GM21619 (cell line): Measurements from ENCODE around the gene PPP2CA.
"Not testable (repeated sequence)": the region's sequence is repeated elsewhere in the genome, so short reads cannot be mapped to it uniquely, and the experiment has no call there.

Source experiments
- ATAC-seq: cut with Tn5 transposase; IDR thresholded peaks from one replicate; pipeline ENCODE4 v1.9.1; 2021; ENCODE audit not compliant: unreplicated experiment

Gene PPP2CA

GRCh38 chr5:134203630-134204029, 22.2 kb downstream of the PPP2CA start:
- no peak for ATAC-seq

DNA sequence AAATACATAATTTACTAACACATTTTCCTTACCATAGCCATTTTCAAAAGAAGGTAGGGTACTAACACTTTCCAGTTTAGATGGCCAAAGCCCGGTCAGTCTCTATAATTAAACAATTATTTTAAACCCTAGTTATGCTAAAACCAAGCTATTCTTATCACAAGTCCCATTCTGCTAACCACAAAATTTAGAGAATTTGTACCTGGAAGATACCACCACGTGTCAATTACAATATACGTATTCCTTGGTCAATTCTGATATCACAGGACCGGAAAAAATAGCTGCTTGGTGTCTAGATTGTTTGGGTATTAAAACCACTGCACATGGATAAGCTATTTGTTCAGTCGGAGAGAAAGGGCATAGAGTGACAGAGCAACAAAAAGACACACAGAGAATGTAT, 30.2 kb downstream of the PPP2CA start:
- ATAC-seq, result no peak

DNA sequence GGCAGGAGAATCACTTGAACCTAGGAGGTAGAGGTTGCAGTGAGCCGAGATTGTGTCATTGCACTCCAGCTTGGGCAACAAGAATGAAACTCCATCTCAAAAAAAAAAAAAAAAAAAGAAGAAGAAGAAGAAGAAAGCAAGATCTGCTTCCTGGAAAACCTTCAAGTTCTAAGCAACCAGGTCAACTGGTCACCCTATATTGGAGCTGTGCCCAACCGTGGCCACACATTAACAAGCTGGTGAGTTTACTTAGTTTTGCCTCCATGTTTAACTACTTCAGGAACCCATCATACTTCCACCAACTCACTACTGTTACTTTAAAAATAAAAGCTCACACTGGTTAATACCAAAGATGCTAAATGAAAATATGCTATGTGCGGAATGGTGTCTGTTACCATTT, 36.8 kb downstream of the PPP2CA start:
- no peak for ATAC-seq

- no peak for ATAC-seq
Measured at GRCh38 chr5:134188092-134188491, 37.8 kb downstream of the PPP2CA start.

- peak; percentile 69 for ATAC-seq
Measured at GRCh38 chr5:134184155-134185135, 41.4 kb downstream of the PPP2CA start.

GRCh38 chr5:134183481-134183880, 42.4 kb downstream of the PPP2CA start:
- no peak for ATAC-seq

- no peak for ATAC-seq
Measured at GRCh38 chr5:134178096-134178419, 47.8 kb downstream of the PPP2CA start.

DNA sequence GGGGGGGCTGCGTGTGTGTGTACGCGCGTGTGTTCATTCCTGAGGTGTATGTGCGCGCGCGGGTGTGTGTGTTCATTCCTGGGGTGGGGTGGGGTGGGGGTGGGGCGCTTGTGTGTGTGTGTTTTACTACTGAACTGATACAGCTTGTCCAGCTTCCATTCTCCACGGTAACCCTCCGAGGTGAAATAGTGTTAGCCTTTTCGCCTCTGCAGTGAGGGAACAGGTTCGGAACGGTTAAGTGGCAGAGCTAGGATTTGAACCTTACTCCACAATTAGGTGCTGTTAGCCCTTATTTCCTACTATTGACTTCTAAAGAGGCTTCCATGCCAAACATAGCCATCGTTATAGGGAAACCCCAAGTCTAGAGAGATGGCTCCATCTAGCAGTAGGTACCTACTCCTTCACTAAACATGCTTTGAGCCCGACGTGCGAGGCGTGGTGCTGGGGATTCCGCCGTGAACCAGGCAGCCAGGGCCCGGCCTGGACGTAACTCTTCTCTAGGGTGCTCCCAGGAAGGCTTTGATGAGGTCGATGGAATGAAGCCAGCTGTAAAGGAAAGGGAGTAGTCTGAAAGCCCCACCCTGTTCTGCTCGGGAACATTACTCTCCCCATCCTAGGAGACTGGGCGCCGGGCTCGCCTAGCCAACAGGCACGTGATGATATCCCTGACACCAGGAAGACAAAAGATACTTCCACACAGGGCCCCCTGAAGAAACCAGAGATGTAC, 48.3 kb downstream of the PPP2CA start:
- ATAC-seq, result no peak

GRCh38 chr5:134176511-134177368, 49.1 kb downstream of the PPP2CA start, which contains the start of gene SKP1:
Gene SKP1 (minus strand): TSS chr5:134176950. CDS start chr5:134174022, 2,928 bp downstream.
- ATAC-seq, result peak; percentile 69

DNA sequence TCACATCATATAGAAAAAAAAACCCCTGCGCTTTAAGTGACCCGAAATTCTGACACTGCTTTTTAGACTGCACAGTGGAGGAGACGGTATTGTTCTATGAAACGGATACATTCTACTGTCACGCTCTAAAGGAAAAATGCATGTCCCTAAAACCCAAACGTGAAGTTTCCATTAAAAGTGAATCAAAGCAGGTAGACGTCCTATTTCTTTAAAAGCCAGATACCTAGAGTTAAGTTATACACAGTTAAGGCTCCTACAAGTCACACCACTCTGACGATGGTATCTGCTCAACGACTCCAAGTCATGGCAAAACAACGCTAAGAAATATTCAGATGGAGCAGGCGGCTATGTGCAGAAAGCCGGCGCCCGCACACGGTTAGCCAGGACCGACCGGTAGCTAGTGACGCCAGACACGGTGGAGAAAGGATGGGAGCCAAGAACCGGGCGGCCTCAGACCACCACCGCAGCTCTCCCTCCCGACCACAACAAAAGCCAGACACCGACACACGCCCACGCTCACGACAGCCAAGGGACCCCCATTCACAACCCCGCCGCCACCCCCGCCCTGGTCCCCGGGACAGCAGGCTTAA, 49.9 kb downstream of the PPP2CA start:
- ATAC-seq, result peak; percentile 11

DNA sequence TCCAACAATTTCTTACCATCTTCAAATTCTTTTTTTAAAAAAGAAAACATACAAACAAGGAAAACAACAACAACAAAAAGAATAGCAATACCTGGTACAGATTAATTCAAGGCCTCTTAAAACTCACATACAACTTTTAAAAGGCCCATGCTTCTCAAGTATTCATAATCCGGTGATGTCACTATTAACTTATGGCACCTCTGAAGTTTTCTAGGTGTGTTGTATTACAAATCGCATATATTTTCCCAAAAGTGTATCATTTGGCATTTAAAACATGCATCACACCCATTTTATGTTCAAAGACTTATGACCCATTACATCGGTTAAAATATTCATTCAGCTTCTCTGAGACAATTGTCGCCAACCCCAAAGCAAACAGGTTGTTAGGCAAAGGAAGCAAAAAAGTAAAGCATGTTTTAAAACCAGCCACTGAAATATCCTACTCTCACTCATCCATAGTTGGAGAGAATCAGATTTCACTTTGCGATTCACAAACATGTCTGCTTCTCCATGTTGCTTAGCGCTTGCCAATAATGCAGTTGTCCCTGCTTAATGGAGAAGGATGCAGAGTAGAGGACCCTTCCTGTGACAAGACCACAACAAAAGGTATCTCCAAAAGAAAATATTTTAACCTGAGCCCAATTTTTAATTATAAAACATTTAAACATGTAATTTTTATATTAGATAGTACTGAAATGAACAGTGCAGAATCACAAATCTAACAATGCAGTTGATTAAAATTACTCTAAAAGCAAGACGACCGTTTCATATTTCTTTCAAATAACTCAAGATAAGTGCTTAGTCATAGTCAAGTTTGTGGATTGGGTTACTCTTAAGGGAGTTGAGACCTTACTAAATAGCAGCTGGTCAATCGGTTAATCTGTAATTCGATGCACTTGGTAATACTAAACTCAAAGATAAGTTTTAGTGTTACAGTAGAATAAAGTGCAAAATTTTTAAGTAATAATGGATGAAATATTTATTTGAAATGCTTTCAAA, 50.7 kb downstream of the PPP2CA start:
- ATAC-seq, result no peak

- no peak for ATAC-seq
Measured at GRCh38 chr5:134171972-134172371, 53.9 kb downstream of the PPP2CA start.

GRCh38 chr5:134162592-134162991, 63.3 kb downstream of the PPP2CA start:
- no peak for ATAC-seq

DNA sequence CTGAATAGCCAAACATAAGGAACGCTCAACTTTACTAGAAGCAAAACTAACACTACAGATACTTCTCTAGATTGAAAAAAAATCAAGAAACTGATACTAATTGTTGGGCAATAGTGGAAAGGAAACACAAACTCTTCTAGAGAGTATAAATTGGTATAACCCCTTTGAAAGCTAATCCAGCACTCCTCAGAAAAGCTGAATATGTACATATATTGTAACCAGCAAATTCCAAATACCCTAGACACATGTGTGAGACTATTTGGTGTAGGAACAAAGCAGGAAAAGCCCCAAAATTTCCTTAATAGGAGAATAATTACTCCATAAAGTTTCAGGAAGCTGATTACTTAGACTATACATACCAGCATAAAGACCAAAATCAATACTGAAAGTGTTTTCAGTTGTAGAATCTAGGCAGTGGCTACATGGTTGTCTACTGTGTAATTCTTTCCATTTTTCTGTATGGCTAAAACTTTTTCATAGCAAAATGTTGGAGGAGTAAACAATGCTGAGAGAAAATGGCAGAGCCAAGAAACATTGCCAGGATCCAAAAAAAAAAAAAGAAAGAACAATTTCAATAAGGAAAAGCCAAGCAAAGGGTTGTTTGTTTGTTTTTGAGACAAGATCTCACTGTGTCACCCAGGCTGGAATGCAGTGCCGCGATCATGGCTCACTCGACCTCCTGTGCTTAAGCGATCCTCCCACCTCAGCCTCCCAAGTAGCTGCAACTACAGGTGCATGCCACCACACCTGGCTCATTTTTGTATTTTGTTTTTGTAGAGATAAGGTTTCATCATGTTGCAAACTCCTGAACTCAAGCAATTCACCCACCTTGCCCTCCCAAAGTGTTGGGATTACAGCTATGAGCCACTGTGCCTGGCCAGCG, 64.1 kb downstream of the PPP2CA start:
- ATAC-seq, result no peak

DNA sequence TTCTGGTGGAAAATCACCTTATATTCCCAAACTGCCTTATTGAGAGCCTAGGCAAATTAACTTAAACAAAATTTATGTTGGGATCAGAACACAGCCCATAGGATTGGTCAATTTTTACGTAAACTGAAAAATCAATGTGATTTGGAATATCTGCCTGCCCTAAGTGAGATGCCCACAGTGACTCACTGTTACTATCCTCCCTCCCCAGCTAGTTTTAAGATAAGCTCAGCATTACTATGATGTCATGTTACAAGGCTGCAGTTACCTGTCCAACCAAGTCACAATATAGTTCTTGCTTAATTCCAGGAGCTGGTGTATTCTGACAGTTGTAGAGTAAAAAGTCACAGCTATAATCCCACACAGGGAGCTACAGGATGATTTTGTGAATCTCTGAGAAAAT, 72.2 kb downstream of the PPP2CA start:
- no peak for ATAC-seq

GRCh38 chr5:134153241-134153640, 72.6 kb downstream of the PPP2CA start:
- no peak for ATAC-seq

DNA sequence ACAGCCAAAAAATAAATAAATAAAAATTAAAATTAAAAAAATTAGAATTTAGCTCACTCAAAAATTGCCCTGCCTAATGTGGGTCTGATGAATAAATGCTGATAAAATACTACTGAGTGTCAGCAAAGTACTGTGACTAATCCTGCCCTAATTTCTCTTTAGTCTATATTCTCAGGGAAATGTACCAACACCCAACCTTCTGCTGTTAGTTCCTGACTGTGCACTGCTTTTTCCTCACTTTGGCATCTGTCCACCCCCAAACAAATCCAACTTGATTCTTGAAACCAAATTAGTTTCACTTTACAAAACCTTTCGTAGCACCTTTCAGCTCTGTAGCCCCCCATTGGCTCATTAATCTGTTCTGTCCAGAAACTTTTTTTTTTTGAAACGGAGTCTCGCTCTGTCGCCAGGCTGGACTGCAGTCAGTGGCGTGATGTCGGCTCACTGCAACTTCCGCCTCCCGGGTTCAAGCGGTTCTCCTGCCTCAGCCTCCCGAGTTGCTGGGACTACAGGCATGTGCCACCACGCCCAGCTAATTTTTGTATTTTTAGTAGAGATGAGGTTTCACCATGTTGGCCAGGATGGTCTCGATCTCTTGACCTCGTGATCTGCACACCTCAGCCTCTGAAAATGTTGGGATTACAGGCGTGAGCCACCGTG, 73.6 kb downstream of the PPP2CA start:
- ATAC-seq, result not testable (repeated sequence)

DNA sequence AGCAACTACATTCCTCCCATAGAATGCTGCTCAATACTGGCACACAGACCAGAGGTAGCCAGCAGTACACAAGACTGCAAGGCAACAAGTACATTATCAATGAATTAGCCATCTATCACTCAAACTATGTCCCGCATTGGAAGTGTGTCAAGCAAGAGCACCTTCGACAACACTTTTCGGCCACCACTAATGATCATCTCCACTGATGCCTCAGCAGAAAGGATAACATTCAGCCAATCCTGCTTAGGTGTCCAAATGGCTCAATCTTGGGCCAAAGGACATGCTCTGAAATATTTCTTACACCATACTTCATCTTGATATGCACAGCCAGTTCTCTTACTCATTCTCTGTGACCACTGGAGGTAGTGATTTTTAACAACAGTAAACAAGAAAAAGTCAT, 74.2 kb downstream of the PPP2CA start:
- no peak for ATAC-seq
